A549 treated with DMSO at 1 μM for 4 hours (cell line): ENCODE results near the gene USP5. TPM values are rescaled to one million over a fixed set of nuclear protein-coding genes. Genes with fewer than 3 reads are reported as not detected.

Experiments used
- total RNA-seq: library from RNA; stranded (reverse); fragments of 200-300 nt; extraction: Qiagen RNA extraction; gene quantifications from 5 replicates; pipeline ENCODE4 v1.2.3, GENCODE V29; 2022; ENCODE audit warnings: low read depth

The USP5 gene
- total RNA-seq = 77.5 to 93.5 TPM (median 87.6 TPM) in 5 replicates

GRCh38 chr12:6851921-6852650, at the start of gene USP5:
USP5 (plus strand) TSS chr12:6852150; CDS start chr12:6852180, 30 bp downstream.

GRCh38 chr12:6821591-6822425, 30.1 kb upstream of the USP5 start, which contains the start of gene GPR162:
GPR162 (plus strand) TSS chr12:6821821; CDS start chr12:6823899, 2,078 bp downstream.

GRCh38 chr12:6827982-6828780, 23.8 kb upstream of the USP5 start, which contains the start of gene P3H3:
P3H3 (plus strand) TSS chr12:6828407; CDS start chr12:6828441, 34 bp downstream.

GRCh38 chr12:6840761-6841515, 11.0 kb upstream of the USP5 start, which contains the start of gene GNB3:
GNB3 (plus strand) TSS chr12:6840925; CDS start chr12:6841288, 363 bp downstream.

GRCh38 chr12:6851153-6851920, 613 bp upstream of the USP5 start, which contains the start of gene CDCA3:
CDCA3 (minus strand) TSS chr12:6851286; CDS start chr12:6850952, 334 bp downstream.

GRCh38 chr12:6867413-6868210, 15.7 kb downstream of the USP5 start, which contains the start of gene TPI1:
TPI1 (plus strand) TSS chr12:6867531; CDS start chr12:6867567, 36 bp downstream.

GRCh38 chr12:6873094-6874014, 21.4 kb downstream of the USP5 start, which contains the start of gene SPSB2:
SPSB2 (minus strand) TSS chr12:6873303; CDS start chr12:6872901, 402 bp downstream.

GRCh38 chr12:6904280-6905276, 52.6 kb downstream of the USP5 start, which contains the start of gene LRRC23:
LRRC23 (plus strand) TSS chr12:6904822; CDS start chr12:6905634, 812 bp downstream.

GRCh38 chr12:6914246-6914946, 62.4 kb downstream of the USP5 start, which contains the start of gene ENO2:
ENO2 (plus strand) TSS chr12:6914580; CDS start chr12:6915833, 1,253 bp downstream.

Other genes starting within 250 kb of the USP5 start
- gene CHD4, start 244.8 kb upstream of the USP5 start, total RNA-seq = 66.0 to 80.0 TPM (median 71.6 TPM) in 5 replicates
- gene LPAR5, start 216.2 kb upstream of the USP5 start, total RNA-seq = 0.38 to 0.71 TPM (median 0.53 TPM) in 5 replicates
- 0.21 to 0.34 TPM (median 0.23 TPM) in 3 of 5 replicates, not detected in the others for gene ACRBP, start 204.7 kb upstream of the USP5 start, total RNA-seq
- gene ING4, start 189.0 kb upstream of the USP5 start, total RNA-seq = 13.5 to 18.2 TPM (median 15.7 TPM) in 5 replicates
- gene ZNF384, start 162.8 kb upstream of the USP5 start, total RNA-seq = 55.6 to 67.7 TPM (median 63.0 TPM) in 5 replicates
- gene PIANP, start 151.3 kb upstream of the USP5 start, total RNA-seq = 0.58 to 1.6 TPM (median 0.96 TPM) in 5 replicates
- gene COPS7A, start 128.1 kb upstream of the USP5 start, total RNA-seq = 53.3 to 61.0 TPM (median 56.5 TPM) in 5 replicates
- 275 to 309 TPM (median 292 TPM) in 5 replicates for gene MLF2, start 99.0 kb upstream of the USP5 start, total RNA-seq
- 682 to 907 TPM (median 824 TPM) in 5 replicates for gene PTMS, start 85.8 kb upstream of the USP5 start, total RNA-seq
- 0.47 to 2.2 TPM (median 1.4 TPM) in 5 replicates for gene LAG3, start 79.6 kb upstream of the USP5 start, total RNA-seq
- not detected in 5 replicates for gene CD4, start 62.6 kb upstream of the USP5 start, total RNA-seq
- gene GPR162, start 30.3 kb upstream of the USP5 start, total RNA-seq = 0.39 to 0.93 TPM (median 0.47 TPM) in 5 replicates
- 24.8 to 31.7 TPM (median 26.6 TPM) in 5 replicates for gene P3H3, start 23.7 kb upstream of the USP5 start, total RNA-seq
- gene GNB3, start 11.2 kb upstream of the USP5 start, total RNA-seq = 1.9 to 2.8 TPM (median 1.9 TPM) in 5 replicates
- gene CDCA3, start 864 bp upstream of the USP5 start, total RNA-seq = 76.1 to 88.0 TPM (median 79.3 TPM) in 5 replicates
- 1,539 to 1,667 TPM (median 1,622 TPM) in 5 replicates for gene TPI1, start 15.4 kb downstream of the USP5 start, total RNA-seq
- gene SPSB2, start 21.2 kb downstream of the USP5 start, total RNA-seq = 18.3 to 23.2 TPM (median 21.4 TPM) in 5 replicates
- 15.5 to 18.7 TPM (median 18.1 TPM) in 5 replicates for gene LRRC23, start 52.7 kb downstream of the USP5 start, total RNA-seq
- 37.1 to 44.4 TPM (median 42.7 TPM) in 5 replicates for gene ENO2, start 62.4 kb downstream of the USP5 start, total RNA-seq
- gene ATN1, start 75.8 kb downstream of the USP5 start, total RNA-seq = 49.8 to 82.1 TPM (median 68.2 TPM) in 5 replicates
- not detected in 5 replicates for gene RNU7-1, start 91.7 kb downstream of the USP5 start, total RNA-seq
- 274 to 300 TPM (median 288 TPM) in 5 replicates for gene C12orf57, start 91.9 kb downstream of the USP5 start, total RNA-seq
- 7.6 to 14.4 TPM (median 10.8 TPM) in 5 replicates for gene PTPN6, start 99.2 kb downstream of the USP5 start, total RNA-seq
- 313 to 344 TPM (median 323 TPM) in 5 replicates for gene PHB2, start 118.5 kb downstream of the USP5 start, total RNA-seq
- gene EMG1, start 118.8 kb downstream of the USP5 start, total RNA-seq = 62.4 to 70.8 TPM (median 65.4 TPM) in 5 replicates
- 26.9 to 31.8 TPM (median 30.4 TPM) in 5 replicates for gene LPCAT3, start 166.3 kb downstream of the USP5 start, total RNA-seq
- 38.6 to 61.7 TPM (median 42.5 TPM) in 5 replicates for gene C1S, start 208.6 kb downstream of the USP5 start, total RNA-seq
- gene C1R, start 240.3 kb downstream of the USP5 start, total RNA-seq = 24.1 to 46.2 TPM (median 28.9 TPM) in 5 replicates